Mucosa of rectum (tissue), 2 donors: Measurements from ENCODE around the gene PRELP.
"Not testable (repeated sequence)": the region's sequence is repeated elsewhere in the genome, so short reads cannot be mapped to it uniquely, and the experiment has no call there.

Source experiments
- H3K27ac ChIP-seq, 2 donors: one replicate each; pipeline ENCODE4 v1.7.0; 2013; ENCODE audit warnings: inconsistent platforms in 2 of 2, low read depth in 2 of 2, low read length in 2 of 2
- H3K27me3 ChIP-seq, 2 donors: one replicate each; pipeline ENCODE4 v1.7.0; 2013; ENCODE audit warnings: low read length in 2 of 2; ENCODE audit not compliant: control insufficient read depth in 2 of 2, insufficient read depth in 2 of 2
- H3K36me3 ChIP-seq, 2 donors: one replicate each; pipeline ENCODE4 v1.7.0; 2013; ENCODE audit warnings: low read length in 2 of 2; ENCODE audit not compliant: control insufficient read depth in 2 of 2, insufficient read depth in 2 of 2
- H3K4me1 ChIP-seq, 2 donors: one replicate each; pipeline ENCODE4 v1.7.0; 2013; ENCODE audit warnings: low read length in 2 of 2, mild to moderate bottlenecking in 1 of 2; ENCODE audit not compliant: control insufficient read depth in 2 of 2, insufficient read depth in 2 of 2
- H3K4me3 ChIP-seq, 2 donors: one replicate each; pipeline ENCODE4 v1.7.0; 2013; ENCODE audit warnings: low read length in 2 of 2
- H3K9ac ChIP-seq, 2 donors: one replicate each; pipeline ENCODE4 v1.7.0; 2013; ENCODE audit warnings: low read length in 2 of 2, low read depth in 1 of 2, mild to moderate bottlenecking in 1 of 2
- H3K9me3 ChIP-seq, 2 donors: one replicate each; pipeline ENCODE4 v1.7.0; 2013; ENCODE audit warnings: low read length in 2 of 2; ENCODE audit not compliant: control insufficient read depth in 2 of 2
- donor health status: healthy.
- donor health status: Normal muscosa, but diverticular disease.

The PRELP gene

GRCh38 chr1:203463469-203464062, 12.0 kb upstream of the PRELP start:
- Histone ChIP-seq H3K4me1 (peaks cover 14 to 15% of the 10 kb centered on the region in 2 donors), H3K27me3 (no peaks in the 10 kb centered on the region), H3K36me3 (no peaks in the 10 kb centered on the region), H3K9ac (no peak overlapping the region), H3K9me3 (no peaks in the 10 kb centered on the region), H3K27ac (peak overlapping the region; percentile 2 to 59), H3K4me3 (no peak overlapping the region)

GRCh38 chr1:203464226-203464625, 11.4 kb upstream of the PRELP start:
- Histone ChIP-seq H3K36me3 (no peaks in the 10 kb centered on the region), H3K27me3 (no peaks in the 10 kb centered on the region), H3K4me3 (no peak overlapping the region), H3K9ac (no peak overlapping the region), H3K4me1 (peaks cover 14 to 15% of the 10 kb centered on the region in 2 donors), H3K27ac (peak overlapping the region; percentile 44 to 59), H3K9me3 (no peaks in the 10 kb centered on the region)

GRCh38 chr1:203464743-203465142, 10.9 kb upstream of the PRELP start:
- no peaks in the 10 kb centered on the region for H3K27me3 ChIP-seq
- H3K36me3 ChIP-seq: no peaks in the 10 kb centered on the region
- no peak overlapping the region for H3K9ac ChIP-seq
- no peaks in the 10 kb centered on the region for H3K9me3 ChIP-seq
- no peak overlapping the region for H3K4me3 ChIP-seq
- H3K27ac ChIP-seq: peak overlapping the region; percentile 44 to 59
- peaks cover 14 to 15% of the 10 kb centered on the region in 2 donors for H3K4me1 ChIP-seq

- Histone ChIP-seq H3K4me1 (peaks cover 14 to 15% of the 10 kb centered on the region in 2 donors), H3K4me3 (no peak overlapping the region), H3K27me3 (no peaks in the 10 kb centered on the region), H3K9ac (no peak overlapping the region), H3K36me3 (no peaks in the 10 kb centered on the region), H3K27ac (peak overlapping the region; percentile 52 to 59), H3K9me3 (no peaks in the 10 kb centered on the region)
Observed at GRCh38 chr1:203465146-203465798, 10.3 kb upstream of the PRELP start.

GRCh38 chr1:203465948-203466347, 9.7 kb upstream of the PRELP start:
- no peak overlapping the region for H3K4me3 ChIP-seq
- H3K27ac ChIP-seq: peak overlapping the region; percentile 52 to 59
- peaks cover 14 to 15% of the 10 kb centered on the region in 2 donors for H3K4me1 ChIP-seq
- H3K27me3 ChIP-seq: no peaks in the 10 kb centered on the region
- no peaks in the 10 kb centered on the region for H3K36me3 ChIP-seq
- no peak overlapping the region for H3K9ac ChIP-seq
- no peaks in the 10 kb centered on the region for H3K9me3 ChIP-seq

GRCh38 chr1:203466906-203467549, 8.6 kb upstream of the PRELP start:
- H3K4me3 ChIP-seq, H3K9ac ChIP-seq, H3K27me3 ChIP-seq, H3K9me3 ChIP-seq, H3K36me3 ChIP-seq: not testable (repeated sequence)
- peaks cover 14 to 15% of the 10 kb centered on the region in 2 donors for H3K4me1 ChIP-seq
- H3K27ac ChIP-seq: peak overlapping the region; percentile 52 to 59

GRCh38 chr1:203467550-203467921, 8.1 kb upstream of the PRELP start:
- Histone ChIP-seq H3K4me3 (no peak overlapping the region), H3K9ac (no peak overlapping the region), H3K36me3 (no peaks in the 10 kb centered on the region), H3K4me1 (peaks cover 14 to 15% of the 10 kb centered on the region in 2 donors), H3K9me3 (no peaks in the 10 kb centered on the region), H3K27ac (peak overlapping the region in 1 of 2 donors; percentile 59), H3K27me3 (no peaks in the 10 kb centered on the region)

GRCh38 chr1:203468326-203468725, 7.3 kb upstream of the PRELP start:
- H3K27me3 ChIP-seq: no peaks in the 10 kb centered on the region
- H3K9me3 ChIP-seq: no peaks in the 10 kb centered on the region
- H3K4me1 ChIP-seq: peaks cover 14 to 15% of the 10 kb centered on the region in 2 donors
- H3K4me3 ChIP-seq: no peak overlapping the region
- H3K9ac ChIP-seq: no peak overlapping the region
- no peak overlapping the region for H3K27ac ChIP-seq
- H3K36me3 ChIP-seq: no peaks in the 10 kb centered on the region

GRCh38 chr1:203470240-203470639, 5.4 kb upstream of the PRELP start:
- Histone ChIP-seq H3K4me1 (peaks cover 14 to 15% of the 10 kb centered on the region in 2 donors), H3K27ac (no peak overlapping the region), H3K4me3 (no peak overlapping the region), H3K9me3 (no peaks in the 10 kb centered on the region), H3K27me3 (no peaks in the 10 kb centered on the region), H3K36me3 (no peaks in the 10 kb centered on the region), H3K9ac (no peak overlapping the region)

GRCh38 chr1:203471841-203472240, 3.8 kb upstream of the PRELP start:
- Histone ChIP-seq H3K36me3 (no peaks in the 10 kb centered on the region), H3K4me3 (no peak overlapping the region), H3K27me3 (no peaks in the 10 kb centered on the region), H3K9ac (no peak overlapping the region), H3K9me3 (no peaks in the 10 kb centered on the region), H3K4me1 (peaks cover 2 to 4% of the 10 kb centered on the region in 2 donors), H3K27ac (no peak overlapping the region)
